HG03575 (cell line): ENCODE results near the gene SPAM1.
"Not testable (repeated sequence)": the region's sequence is repeated elsewhere in the genome, so short reads cannot be mapped to it uniquely, and the experiment has no call there.

ENCODE experiments used
- ATAC-seq: cut with Tn5 transposase; IDR thresholded peaks from one replicate; pipeline ENCODE4 v1.9.1; 2021; ENCODE audit not compliant: unreplicated experiment, insufficient number of reproducible peaks, low FRiP score; ENCODE audit errors: extremely low read depth

The SPAM1 gene

DNA sequence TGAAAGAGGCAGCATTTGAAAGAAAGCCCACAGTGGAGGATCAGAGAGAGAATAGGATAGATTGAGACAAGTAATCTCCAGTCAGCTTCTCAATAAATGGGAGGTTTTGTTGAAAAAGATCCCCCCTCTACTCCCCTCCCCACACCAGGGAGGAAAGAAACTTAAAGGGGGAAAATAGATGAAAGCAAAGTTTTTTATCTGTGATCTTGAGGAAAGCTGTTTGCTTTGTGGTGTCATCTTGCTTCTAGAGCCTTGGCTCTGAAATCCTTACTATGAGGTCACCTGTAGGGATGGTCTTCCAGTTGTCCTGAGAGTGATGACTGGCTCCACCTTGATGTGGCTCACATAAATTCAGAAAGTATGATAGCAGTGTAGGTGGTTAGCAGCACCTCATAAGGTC is at the start of gene SPAM1:
TSS of gene SPAM1 (plus strand) at position 301 of the 400 bp plus-strand sequence. CDS start 28,330 bp downstream, outside the sequence.
- no peak for ATAC-seq

DNA sequence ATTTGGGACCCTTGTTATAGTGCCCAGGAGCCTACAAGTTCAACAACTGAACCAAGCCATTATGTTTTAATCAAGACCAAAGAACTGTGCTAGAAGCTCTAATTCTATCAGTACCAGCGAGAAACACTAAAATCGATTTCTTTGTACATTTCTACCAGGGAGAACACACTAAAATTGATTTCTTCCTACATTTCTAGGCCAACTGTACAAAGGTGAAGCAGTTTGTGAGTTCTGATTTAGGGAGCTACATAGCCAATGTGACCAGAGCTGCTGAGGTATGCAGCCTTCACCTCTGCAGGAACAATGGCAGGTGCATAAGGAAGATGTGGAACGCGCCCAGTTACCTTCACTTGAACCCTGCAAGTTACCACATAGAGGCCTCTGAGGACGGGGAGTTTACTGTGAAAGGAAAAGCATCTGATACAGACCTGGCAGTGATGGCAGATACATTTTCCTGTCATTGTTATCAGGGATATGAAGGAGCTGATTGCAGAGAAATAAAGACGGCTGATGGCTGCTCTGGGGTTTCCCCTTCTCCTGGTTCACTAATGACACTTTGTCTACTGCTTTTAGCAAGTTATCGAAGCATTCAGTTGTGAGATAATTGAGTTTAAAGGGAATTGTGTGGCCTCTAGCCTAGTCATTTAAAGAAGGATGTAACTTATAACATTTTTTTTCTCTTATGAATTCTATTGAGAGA is 48.3 kb upstream of the SPAM1 start:
- no peak for ATAC-seq

GRCh38 chr7:123879628-123880027 is 45.4 kb upstream of the SPAM1 start:
- ATAC-seq = no peak

DNA sequence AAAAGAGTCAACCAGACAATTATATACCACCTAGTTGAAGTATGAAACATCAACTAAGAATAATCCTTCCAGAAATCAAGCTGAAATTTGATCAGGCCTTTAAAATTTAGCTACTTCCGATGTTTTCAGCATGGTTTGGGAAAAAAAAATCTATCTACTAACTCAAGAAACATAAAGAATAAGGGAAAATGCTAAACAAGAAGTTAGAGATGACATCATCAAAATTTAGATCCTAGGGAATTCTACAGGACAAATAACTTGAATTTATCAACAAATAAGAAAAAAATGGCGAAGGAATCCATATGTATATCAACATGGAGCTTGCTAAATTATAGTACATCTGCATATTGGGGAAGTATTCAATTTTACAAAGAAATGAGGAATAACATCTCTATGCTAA is 43.7 kb upstream of the SPAM1 start:
- no peak for ATAC-seq

DNA sequence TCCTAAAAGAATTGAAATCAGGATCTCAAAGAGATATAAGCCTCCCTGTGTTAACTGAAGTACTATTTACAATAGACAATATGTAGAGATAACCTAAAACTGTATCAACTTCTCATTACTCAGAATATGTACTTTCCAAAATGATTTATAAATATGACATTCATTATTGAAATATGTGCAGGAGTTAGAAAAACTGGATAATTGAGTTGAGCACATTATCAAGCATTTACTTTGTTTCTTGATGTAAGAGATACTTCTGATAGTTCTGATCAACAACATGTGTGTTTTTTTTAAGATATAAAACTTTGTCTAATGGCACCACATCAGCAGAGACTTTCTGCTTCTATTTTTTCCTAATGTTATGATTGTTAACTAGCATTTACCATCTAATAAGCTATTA is 41.9 kb upstream of the SPAM1 start:
- ATAC-seq = no peak

- ATAC-seq = no peak
These were observed 36.8 kb upstream of the SPAM1 start for GRCh38 chr7:123888192-123888591.

DNA sequence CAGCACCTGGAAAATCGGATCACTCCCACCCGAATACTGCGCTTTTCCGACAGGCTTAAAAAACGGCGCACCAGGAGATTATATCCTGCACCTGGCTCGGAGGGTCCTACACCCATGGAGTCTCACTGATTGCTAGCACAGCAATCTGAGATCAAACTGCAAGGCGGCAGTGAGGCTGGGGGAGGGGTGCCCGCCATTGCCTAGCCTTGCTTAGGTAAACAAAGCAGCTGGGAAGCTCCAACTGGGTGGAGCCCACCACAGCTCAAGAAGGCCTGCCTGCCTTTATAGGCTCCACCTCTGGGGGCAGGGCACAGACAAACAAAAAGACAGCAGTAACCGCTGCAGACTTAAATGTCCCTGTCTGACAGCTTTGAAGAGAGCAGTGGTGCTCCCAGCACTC is 30.3 kb upstream of the SPAM1 start:
- not testable (repeated sequence) for ATAC-seq

DNA sequence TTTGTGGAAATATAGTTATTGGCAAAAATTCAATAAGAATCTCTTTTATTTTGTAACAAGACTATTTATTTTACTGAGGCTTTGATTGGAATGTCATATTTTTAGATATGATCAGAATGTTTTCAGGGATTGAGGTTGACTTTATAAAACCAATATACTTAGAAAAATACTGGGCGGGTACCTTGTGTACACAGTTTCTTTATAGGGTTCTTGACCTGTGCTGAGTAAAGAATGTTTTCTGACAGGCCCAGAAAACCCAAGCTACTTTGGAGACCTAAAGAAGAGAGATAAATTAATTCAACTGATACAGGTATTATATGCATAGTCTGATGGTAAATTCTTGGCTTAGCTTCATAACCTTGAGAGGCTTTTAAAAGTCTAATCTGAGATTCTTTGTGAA is 23.9 kb upstream of the SPAM1 start:
- no peak for ATAC-seq

GRCh38 chr7:123905714-123906113 is 19.3 kb upstream of the SPAM1 start:
- no peak for ATAC-seq

DNA sequence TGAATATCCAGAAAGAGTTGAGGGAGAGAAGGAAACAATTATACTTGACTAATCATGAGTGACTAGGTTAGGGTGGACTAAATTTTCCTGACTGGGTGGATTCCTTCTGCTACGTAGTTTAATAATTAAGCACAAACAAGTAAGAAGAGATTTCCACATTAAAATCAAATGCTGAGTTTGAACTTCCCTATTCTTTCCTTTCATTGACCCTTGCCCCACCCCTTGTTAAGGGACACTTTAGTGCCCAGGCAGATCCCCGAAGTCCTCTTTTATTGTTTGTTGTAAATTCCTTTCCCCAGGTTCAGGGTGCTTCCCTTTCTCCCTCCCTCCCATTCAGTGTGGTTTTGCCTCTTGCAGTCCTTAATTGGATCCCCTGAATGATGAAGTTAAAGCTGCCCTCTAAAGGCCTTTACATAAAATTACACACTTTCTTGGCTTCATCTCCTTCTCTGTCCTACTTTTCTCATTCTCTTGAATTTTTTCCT is 8.8 kb upstream of the SPAM1 start:
- no peak for ATAC-seq

- ATAC-seq = no peak
These were observed 7.2 kb upstream of the SPAM1 start for GRCh38 chr7:123917878-123918277.

GRCh38 chr7:123918309-123918708 is 6.7 kb upstream of the SPAM1 start:
- ATAC-seq = no peak

GRCh38 chr7:123923599-123923998 is 1.4 kb upstream of the SPAM1 start:
- ATAC-seq = no peak

DNA sequence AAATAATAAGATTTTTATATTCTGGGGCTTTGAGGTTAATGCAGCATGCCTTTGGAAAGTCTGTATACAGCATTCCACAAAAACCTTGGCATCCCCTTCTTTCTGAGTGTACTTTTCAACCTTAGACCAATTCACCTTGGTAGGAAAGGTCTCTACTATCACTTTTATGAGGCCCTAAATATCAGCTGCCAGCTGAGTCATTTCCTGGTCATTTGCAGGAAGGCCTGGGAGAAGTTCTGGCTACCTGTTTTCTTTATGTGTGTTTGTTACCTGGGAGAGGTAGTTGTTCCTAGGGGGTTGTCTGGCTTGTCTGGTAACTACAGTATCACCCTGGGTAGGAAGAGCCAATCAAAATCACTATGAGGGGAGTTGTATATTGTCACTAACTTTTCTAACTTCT is 4.1 kb downstream of the SPAM1 start:
- ATAC-seq = no peak

GRCh38 chr7:123929655-123930054 is 4.6 kb downstream of the SPAM1 start:
- no peak for ATAC-seq

GRCh38 chr7:123935436-123936381 is 10.7 kb downstream of the SPAM1 start:
- no peak for ATAC-seq

DNA sequence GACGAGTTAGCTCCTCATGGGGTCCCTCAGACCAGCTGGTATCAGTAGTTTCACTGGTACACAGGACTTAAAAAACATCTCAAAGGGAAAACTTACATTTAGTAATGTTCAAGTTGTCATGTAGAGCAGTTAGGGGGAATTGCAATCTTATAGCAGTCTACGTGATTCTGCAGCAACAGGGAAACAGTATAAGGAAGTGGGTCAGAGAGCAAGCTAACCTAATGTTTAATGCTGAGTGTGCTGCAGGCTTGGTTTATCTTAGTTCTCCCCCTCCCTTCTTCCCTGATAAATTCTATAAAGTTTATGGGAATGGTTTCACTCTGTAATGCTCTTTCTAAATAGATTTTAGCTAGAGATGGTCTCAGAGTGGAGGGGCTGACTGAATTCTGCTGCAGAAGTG is 11.3 kb downstream of the SPAM1 start:
- no peak for ATAC-seq

DNA sequence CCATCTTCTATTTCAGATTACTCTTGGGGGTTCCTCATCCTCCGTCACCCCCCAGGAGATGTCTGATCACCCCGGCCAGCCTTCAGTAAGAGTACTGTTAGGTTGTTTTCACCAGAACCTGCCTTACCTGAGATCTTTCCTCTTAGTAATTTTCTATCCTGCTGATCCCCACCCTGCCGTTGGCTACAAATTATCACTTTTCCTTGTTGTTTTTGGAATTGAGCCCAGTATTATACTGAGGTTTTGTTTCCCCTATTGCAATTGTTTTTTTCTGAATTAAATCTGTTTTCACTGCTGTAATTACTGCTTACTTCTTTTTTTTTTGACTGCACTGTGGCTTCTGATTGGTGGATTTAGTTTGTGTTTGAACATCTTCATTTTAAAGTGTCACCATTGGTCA is 14.7 kb downstream of the SPAM1 start:
- ATAC-seq = no peak

DNA sequence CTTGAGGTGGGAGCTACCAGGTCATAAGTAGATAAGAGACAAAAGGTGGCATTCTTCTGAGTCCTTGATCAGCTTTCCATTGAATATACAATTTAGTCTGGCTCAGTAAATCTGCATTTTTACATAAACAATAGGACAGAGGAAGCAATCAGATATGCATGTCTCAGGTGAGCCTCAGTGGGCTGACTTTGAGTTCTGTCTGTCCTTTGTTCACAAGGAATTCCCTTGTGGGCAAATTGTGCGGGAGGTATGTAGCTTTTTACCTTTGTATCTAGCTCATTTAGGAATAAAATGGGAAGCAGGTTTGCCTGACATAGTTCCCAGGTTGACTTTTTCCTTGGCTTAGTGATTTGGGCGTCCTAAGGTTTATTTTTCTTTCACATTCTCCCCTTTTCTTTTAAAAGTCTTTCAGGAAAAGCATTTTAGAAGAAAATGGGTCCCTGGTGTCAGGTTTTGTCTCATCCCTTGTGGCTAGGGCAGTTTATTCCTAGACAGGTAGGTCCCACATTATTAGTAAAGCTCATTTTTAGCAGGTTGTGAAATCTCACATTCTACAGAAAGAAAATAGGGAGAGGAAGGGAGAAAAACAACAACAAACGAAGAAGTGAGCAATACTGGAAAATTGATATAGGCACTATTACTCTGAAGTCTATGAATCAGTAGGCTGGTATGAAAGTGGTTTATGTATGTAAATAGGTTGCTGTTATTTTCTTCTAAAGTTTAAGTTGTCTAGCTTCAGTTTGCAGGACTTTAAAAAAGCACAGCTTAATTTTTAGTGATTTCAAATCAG is 16.5 kb downstream of the SPAM1 start:
- ATAC-seq = no peak
